ENCODE data around the gene TUBA4A.

Gene TUBA4A

GRCh38 chr2:219298759-219299371 lies 45.1 kb upstream of the TUBA4A start:
- ChIA-PET POLR2A (interaction anchor here (1.4 kb wide), 1 partner anchor 20 kb away, joined by 9 read pairs; the partner anchor contains the start of gene DNAJB2), CTCF (interaction anchor here (0.6 to 11.6 kb wide), 28 partner anchors 10 to 633 kb away, joined by 3 to 297 read pairs (median 4); partner anchors contain the start of genes ANKZF1, ATG9A, CNPPD1 and DNAJB2)
- Histone ChIP-seq H3K36me3 (ENCODE audit: control insufficient read depth in 2 of 2, insufficient read depth in 1 of 2, low read length in 2 of 2) (no peaks in the 10 kb centered on the region), H3K4me3 (ENCODE audit: low read depth, low read length) (no peak overlapping the region), H3K4me1 (ENCODE audit: control insufficient read depth, insufficient read depth, low read length) (no peaks in the 10 kb centered on the region; the same call in 1 of the 2 replicates), H3K9me3 (ENCODE audit: control insufficient read depth, insufficient read depth, low read depth, low read length) (no peaks in the 10 kb centered on the region), H3K27ac (ENCODE audit: extremely low read depth, low read depth, low read length) (no peak overlapping the region)
- peak; percentile 76 for TF ChIP-seq CTCF (tag by site-specific recombination; IDR thresholded peaks at IDR 0.05)
- 0 out of 2 replicates have a peak, but pooled peaks have one; percentile 19 for TF ChIP-seq ZFHX2 (tag by site-specific recombination; conservative IDR thresholded peaks at IDR 0.05)
- peak; percentile 54 for TF ChIP-seq ZNF654 (tag by site-specific recombination; IDR thresholded peaks at IDR 0.05; ENCODE audit: low read depth)
- TF ChIP-seq YY2 (tag by site-specific recombination; IDR thresholded peaks at IDR 0.05): no peak
- TF ChIP-seq ZBTB49 (tag by site-specific recombination; IDR thresholded peaks at IDR 0.05; ENCODE audit: low read depth): no peak
- TF ChIP-seq EGR2 (tag by site-specific recombination; IDR thresholded peaks at IDR 0.05; ENCODE audit: low read depth): 0 out of 2 replicates have a peak, but pooled peaks have one; percentile 16
- TF ChIP-seq SCRT2 (tag by site-specific recombination; IDR thresholded peaks at IDR 0.05): peak; percentile 60; the same call in 1 of the 2 replicates
- TF ChIP-seq ZEB2 (tag by site-specific recombination; IDR thresholded peaks at IDR 0.05): 0 out of 2 replicates have a peak, but pooled peaks have one; percentile 2
- TF ChIP-seq ZBTB48 (tag by site-specific recombination; IDR thresholded peaks at IDR 0.05): 0 out of 2 replicates have a peak, but pooled peaks have one; percentile 24

- POLR2A ChIA-PET: interaction anchor here (0.5 kb wide), 1 partner anchor 45 kb away, joined by 3 read pairs; no protein-coding TSS in a partner anchor
- no peak overlapping the region for H3K4me3 ChIP-seq (ENCODE audit: low read depth, low read length)
- H3K4me1 ChIP-seq (ENCODE audit: control insufficient read depth, insufficient read depth, low read length): no peaks in the 10 kb centered on the region; the same call in 1 of the 2 replicates
- no peaks in the 10 kb centered on the region for H3K36me3 ChIP-seq (ENCODE audit: control insufficient read depth in 2 of 2, insufficient read depth in 1 of 2, low read length in 2 of 2)
- CTCF ChIA-PET: interaction anchor here (0.6 to 11.6 kb wide), 16 partner anchors 19 to 691 kb away, joined by 3 to 297 read pairs (median 4); partner anchors contain the start of genes ANKZF1, ATG9A, CNPPD1 and DNAJB2
- no peaks in the 10 kb centered on the region for H3K9me3 ChIP-seq (ENCODE audit: control insufficient read depth, insufficient read depth, low read depth, low read length)
- no peak overlapping the region for H3K27ac ChIP-seq (ENCODE audit: extremely low read depth, low read depth, low read length)
- TF ChIP-seq ZSCAN18 (tag by site-specific recombination; IDR thresholded peaks at IDR 0.05) (no peak), ZNF580 (tag by site-specific recombination; IDR thresholded peaks at IDR 0.05) (no peak), ZNF792 (tag by site-specific recombination; IDR thresholded peaks at IDR 0.05) (no peak), KLF9 (tag by site-specific recombination; IDR thresholded peaks at IDR 0.05; ENCODE audit: low read depth) (no peak), ZNF169 (tag by site-specific recombination; IDR thresholded peaks at IDR 0.05) (no peak), ZNF280C (tag by site-specific recombination; IDR thresholded peaks at IDR 0.05) (no peak), ZNF146 (tag by site-specific recombination; IDR thresholded peaks at IDR 0.05) (no peak), ZNF37A (tag by site-specific recombination; IDR thresholded peaks at IDR 0.05) (no peak), ZNF768 (tag by site-specific recombination; IDR thresholded peaks at IDR 0.05) (no peak), OVOL3 (tag by site-specific recombination; IDR thresholded peaks at IDR 0.05) (no peak), ZNF366 (tag by site-specific recombination; conservative IDR thresholded peaks at IDR 0.05) (no peak), ATF2 (tag by site-specific recombination; IDR thresholded peaks at IDR 0.05; ENCODE audit: low read depth) (no peak), ZNF704 (tag by site-specific recombination; IDR thresholded peaks at IDR 0.05) (no peak)
Measured at GRCh38 chr2:219297766-219298456, 44.2 kb upstream of the TUBA4A start.
